CD4-positive, alpha-beta T cell (primary cell): ENCODE measurements around the gene SLC39A9. TPM values are rescaled to one million over a fixed set of nuclear protein-coding genes. Genes with fewer than 3 reads are reported as not detected.

Experiments used
- ATAC-seq: fragments of 200-7000 bp; cut with Tn5 transposase; one replicate; pipeline ENCODE4 v1.10.0; 2022; ENCODE audit warnings: mild to moderate bottlenecking; ENCODE audit not compliant: poor library complexity
- CTCF ChIA-PET: fragments of 350-600 bp; sonication (Branson Sonifier 250); formaldehyde crosslinking; loops from one replicate; lab custom pipeline; 2021; ENCODE audit warnings: antibody characterized with exemption, inconsistent platforms; lab: Charles Lee
- POLR2A ChIA-PET: fragments of 350-600 bp; sonication (Branson Sonifier 250); formaldehyde crosslinking; loops from one replicate; lab custom pipeline; 2021; ENCODE audit warnings: antibody characterized with exemption, inconsistent platforms; lab: Charles Lee
- DNase-seq, 14 experiments: peaks; one replicate each; pipeline ENCODE4 v3.0.0-alpha.2; 2013 to 2020; ENCODE audit warnings: mixed read lengths in 2 of 14
- H3K27ac ChIP-seq, 2 donors: one replicate each; pipeline versions ENCODE4 v1.5.1 to v1.7.0; 2013; ENCODE audit warnings: low read length in 2 of 2, low read depth in 1 of 2, mild to moderate bottlenecking in 1 of 2
- H3K27me3 ChIP-seq, 2 experiments: 1 replicate in 1 of 2; 2 replicates in 1 of 2; pipeline versions ENCODE4 v1.6.1 to v1.7.0; 2013; ENCODE audit warnings: low read length in 2 of 2, control low read depth in 1 of 2, mild to moderate bottlenecking in 1 of 2, moderate library complexity in 1 of 2; ENCODE audit not compliant: insufficient read depth in 2 of 2, control insufficient read depth in 1 of 2
- H3K36me3 ChIP-seq: one replicate; pipeline ENCODE4 v1.6.1; 2013; ENCODE audit warnings: low read length, control low read depth; ENCODE audit not compliant: insufficient read depth
- H3K4me1 ChIP-seq: one replicate; pipeline ENCODE4 v1.6.1; 2013; ENCODE audit warnings: low read length, control low read depth; ENCODE audit not compliant: insufficient read depth
- H3K4me3 ChIP-seq: one replicate; pipeline ENCODE4 v1.5.1; 2013; ENCODE audit warnings: mild to moderate bottlenecking, low read length, moderate library complexity
- H3K9me3 ChIP-seq, 2 experiments: 1 replicate in 1 of 2; 2 replicates in 1 of 2; pipeline versions ENCODE4 v1.6.1 to v1.7.0; 2013; ENCODE audit warnings: low read length in 2 of 2, mild to moderate bottlenecking in 2 of 2, control low read depth in 1 of 2, moderate library complexity in 1 of 2; ENCODE audit not compliant: control insufficient read depth in 1 of 2, insufficient read depth in 1 of 2
- H3K27ac Mint-ChIP-seq: one replicate; pipeline ENCODE4 v1.8.0; 2020; ENCODE audit warnings: mixed read lengths
- H3K27me3 Mint-ChIP-seq: one replicate; pipeline ENCODE4 v1.8.0; 2021; ENCODE audit warnings: mixed read lengths
- H3K36me3 Mint-ChIP-seq: one replicate; pipeline ENCODE4 v1.8.0; 2021; ENCODE audit warnings: low read depth, mixed read lengths
- H3K4me1 Mint-ChIP-seq: one replicate; pipeline ENCODE4 v1.8.0; 2021; ENCODE audit warnings: low read depth, mixed read lengths
- H3K4me3 Mint-ChIP-seq: one replicate; pipeline ENCODE4 v1.8.0; 2020; ENCODE audit warnings: mild to moderate bottlenecking, mixed read lengths
- H3K9me3 Mint-ChIP-seq: one replicate; pipeline ENCODE4 v1.8.0; 2020; ENCODE audit warnings: mixed read lengths
- intact Hi-C, 2 experiments: fragments of 100-400 bp; cut with DNase I in 1 of 2; cut with micrococcal nuclease in 1 of 2; formaldehyde crosslinking; loops; one replicate each; pipeline versions ENCODE4 v1.15.1 to v1.9.0; 2023 to 2025; cut with DNase I, micrococcal nuclease
- total RNA-seq, 174 experiments: library from RNA in 2 of 174; stranded (reverse) in 2 of 174; gene quantifications; one replicate each; pipeline ENCODE4 v1.2.3 and lab custom pipeline; 2021 to 2026
- TF ChIP-seq, protein P1 (sequence below): fragments of 200-600 bp; IDR thresholded peaks from one replicate; pipeline ENCODE4 v1.8.0; 2022; ENCODE audit warnings: antibody characterized with exemption, mild to moderate bottlenecking

Gene SLC39A9
- total RNA-seq, 2 experiments from 2014 or later: 19.5 to 20.5 TPM

DNA sequence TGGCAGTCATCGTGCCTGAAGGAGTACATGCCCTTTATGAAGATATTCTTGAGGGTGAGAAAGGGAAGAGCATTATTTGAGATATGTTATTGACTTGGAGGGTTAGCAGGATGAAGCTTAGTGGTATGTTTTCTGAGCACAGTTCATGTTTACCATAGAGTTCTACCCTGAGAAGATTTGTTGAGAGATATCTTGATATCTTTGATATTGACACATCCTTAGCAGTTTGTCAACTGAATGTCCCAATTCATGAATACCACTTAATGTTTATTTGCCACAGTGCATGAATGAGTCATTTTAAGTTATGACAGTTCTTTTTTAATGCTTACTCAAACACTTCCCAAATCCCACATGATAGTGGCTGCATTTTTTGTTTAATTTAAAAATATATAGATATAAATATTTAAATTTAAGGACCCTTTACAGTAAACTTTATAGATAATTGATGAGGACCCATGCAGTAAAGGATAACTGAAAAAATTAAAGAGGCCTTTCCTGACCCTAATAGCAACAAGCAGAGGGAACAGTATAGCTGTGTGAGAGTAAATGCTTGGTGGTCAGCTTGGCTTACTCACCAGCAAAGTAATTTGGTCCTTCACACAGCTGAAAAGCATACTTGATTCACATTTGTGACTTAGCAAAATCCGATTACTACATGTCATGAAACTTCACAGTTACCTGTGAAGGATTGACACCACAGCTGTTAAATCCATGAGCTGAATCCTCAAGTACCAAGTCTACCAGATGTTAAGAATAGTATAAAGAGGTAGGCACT lies 25.8 kb downstream of the SLC39A9 start:
- Histone ChIP-seq H3K36me3 (peaks cover 41% of the 10 kb centered on the region), H3K27ac (no peak overlapping the region), H3K9me3 (no peaks in the 10 kb centered on the region), H3K4me3 (no peak overlapping the region), H3K27me3 (no peaks in the 10 kb centered on the region), H3K4me1 (no peaks in the 10 kb centered on the region)
- Mint-ChIP-seq H3K36me3 (peaks cover 72% of the 10 kb centered on the region), H3K27me3 (no peaks in the 10 kb centered on the region), H3K9me3 (no peaks in the 10 kb centered on the region), H3K27ac (no peak overlapping the region), H3K4me3 (no peak overlapping the region), H3K4me1 (peaks cover 19% of the 10 kb centered on the region)
- intact Hi-C loops: no loop called here
- ChIA-PET POLR2A (no interaction called here), CTCF (no interaction called here)
- ATAC-seq (no peak), DNase-seq (no peak)
- TF ChIP-seq, protein P1, sequence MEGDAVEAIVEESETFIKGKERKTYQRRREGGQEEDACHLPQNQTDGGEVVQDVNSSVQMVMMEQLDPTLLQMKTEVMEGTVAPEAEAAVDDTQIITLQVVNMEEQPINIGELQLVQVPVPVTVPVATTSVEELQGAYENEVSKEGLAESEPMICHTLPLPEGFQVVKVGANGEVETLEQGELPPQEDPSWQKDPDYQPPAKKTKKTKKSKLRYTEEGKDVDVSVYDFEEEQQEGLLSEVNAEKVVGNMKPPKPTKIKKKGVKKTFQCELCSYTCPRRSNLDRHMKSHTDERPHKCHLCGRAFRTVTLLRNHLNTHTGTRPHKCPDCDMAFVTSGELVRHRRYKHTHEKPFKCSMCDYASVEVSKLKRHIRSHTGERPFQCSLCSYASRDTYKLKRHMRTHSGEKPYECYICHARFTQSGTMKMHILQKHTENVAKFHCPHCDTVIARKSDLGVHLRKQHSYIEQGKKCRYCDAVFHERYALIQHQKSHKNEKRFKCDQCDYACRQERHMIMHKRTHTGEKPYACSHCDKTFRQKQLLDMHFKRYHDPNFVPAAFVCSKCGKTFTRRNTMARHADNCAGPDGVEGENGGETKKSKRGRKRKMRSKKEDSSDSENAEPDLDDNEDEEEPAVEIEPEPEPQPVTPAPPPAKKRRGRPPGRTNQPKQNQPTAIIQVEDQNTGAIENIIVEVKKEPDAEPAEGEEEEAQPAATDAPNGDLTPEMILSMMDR: no peak

DNA sequence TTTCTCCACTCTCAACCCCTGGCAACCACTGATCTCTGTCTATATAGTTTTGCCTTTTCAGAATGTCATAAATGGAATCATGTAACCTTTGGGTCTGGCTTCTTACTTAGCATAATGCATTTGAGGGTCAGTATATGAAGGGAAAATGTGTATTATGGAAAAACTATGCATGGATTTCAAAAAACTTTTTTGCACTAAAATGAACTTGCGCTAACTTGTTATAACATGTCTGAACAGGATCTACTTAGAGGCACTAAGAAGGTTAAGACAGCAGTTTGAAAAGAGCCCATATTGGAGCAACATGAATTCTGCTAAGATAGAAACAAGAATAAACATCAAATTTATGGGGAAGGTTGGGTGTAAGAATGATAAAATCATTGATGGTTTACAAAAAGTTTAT lies 29.1 kb downstream of the SLC39A9 start:
- no peak for ATAC-seq
- H3K27me3 ChIP-seq: no peaks in the 10 kb centered on the region
- H3K4me3 Mint-ChIP-seq: no peak overlapping the region
- intact Hi-C loops: no loop called here
- no peak for DNase-seq
- ChIA-PET POLR2A (no interaction called here), CTCF (no interaction called here)
- TF ChIP-seq, protein P1: no peak
- H3K27me3 Mint-ChIP-seq: no peaks in the 10 kb centered on the region
- H3K27ac ChIP-seq: no peak overlapping the region
- H3K4me3 ChIP-seq: no peak overlapping the region
- no peaks in the 10 kb centered on the region for H3K9me3 ChIP-seq
- H3K4me1 Mint-ChIP-seq: peaks cover 7% of the 10 kb centered on the region
- no peak overlapping the region for H3K27ac Mint-ChIP-seq
- H3K36me3 ChIP-seq: peaks cover 41% of the 10 kb centered on the region
- H3K4me1 ChIP-seq: no peaks in the 10 kb centered on the region
- peaks cover 2% of the 10 kb centered on the region for H3K9me3 Mint-ChIP-seq
- peaks cover 62% of the 10 kb centered on the region for H3K36me3 Mint-ChIP-seq

DNA sequence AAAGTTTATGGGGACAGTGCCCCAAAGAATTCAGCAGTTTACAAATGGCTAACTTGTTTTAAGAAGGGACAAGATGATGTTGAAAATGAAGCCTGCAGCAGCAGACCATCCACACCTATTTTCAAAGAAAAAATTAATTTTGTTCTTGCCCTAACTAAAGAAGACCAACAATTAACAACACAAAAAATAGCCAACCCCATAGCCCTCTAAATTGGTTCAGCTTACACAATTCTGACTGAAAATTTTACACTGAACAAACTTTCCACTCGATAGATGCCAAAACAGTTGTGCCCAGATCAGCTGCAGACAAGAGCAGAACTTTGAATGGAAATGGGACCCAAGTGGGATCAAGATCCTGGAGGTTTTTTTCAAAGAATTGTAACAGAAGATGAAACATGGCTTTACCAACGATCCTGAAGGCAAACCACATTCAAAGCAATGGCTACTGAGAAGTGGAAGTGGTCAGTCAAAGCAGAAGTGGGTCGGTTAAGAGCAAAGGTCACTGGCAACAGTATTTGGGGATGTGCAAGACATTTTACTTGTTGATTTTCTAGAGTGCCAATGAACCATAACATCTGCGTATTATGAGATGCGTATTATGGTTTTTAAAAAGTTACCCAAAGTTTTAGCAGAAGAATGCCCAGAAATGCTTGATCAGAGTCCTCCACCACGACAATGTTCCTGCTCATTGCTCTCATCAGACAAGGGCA lies 30.0 kb downstream of the SLC39A9 start:
- no peak overlapping the region for H3K4me3 ChIP-seq
- Mint-ChIP-seq H3K27me3 (no peaks in the 10 kb centered on the region), H3K4me1 (peaks cover 10% of the 10 kb centered on the region), H3K9me3 (peaks cover 2% of the 10 kb centered on the region), H3K27ac (no peak overlapping the region), H3K36me3 (peaks cover 66% of the 10 kb centered on the region), H3K4me3 (no peak overlapping the region)
- ChIA-PET POLR2A (interaction anchor here (0.7 kb wide), 1 partner anchor 49 kb away, joined by 3 read pairs; no protein-coding TSS in a partner anchor), CTCF (no interaction called here)
- intact Hi-C loops: no loop called here
- H3K27me3 ChIP-seq: no peaks in the 10 kb centered on the region
- peak in 3 of 14 experiments; percentile 9 to 15 (median 15) for DNase-seq
- ATAC-seq: no peak
- no peak overlapping the region for H3K27ac ChIP-seq
- TF ChIP-seq, protein P1: no peak
- peaks cover 41% of the 10 kb centered on the region for H3K36me3 ChIP-seq
- H3K4me1 ChIP-seq: no peaks in the 10 kb centered on the region
- H3K9me3 ChIP-seq: no peaks in the 10 kb centered on the region
